Neural progenitor cell (in vitro differentiated cells): ENCODE measurements around the gene JAG2.

Experiments used
- EZH2 ChIP-seq: fragments of 200-600 bp; sonication (generic); IDR thresholded peaks from 2 replicates; pipeline ENCODE4 v1.6.1; 2017; ENCODE audit warnings: antibody characterized with exemption, mild to moderate bottlenecking, moderate library complexity
- EZH2phosphoT487 ChIP-seq: fragments of 200-600 bp; sonication (generic); IDR thresholded peaks from 2 replicates; pipeline ENCODE4 v1.6.1; 2017; ENCODE audit warnings: antibody characterized with exemption
- TF ChIP-seq, protein P1 (sequence below): fragments of 200-600 bp; sonication (generic); IDR thresholded peaks from 2 replicates; pipeline ENCODE4 v1.5.1; 2017; ENCODE audit warnings: antibody characterized with exemption, mild to moderate bottlenecking

GRCh38 chr14:105138021-105138541 lies 30.5 kb downstream of the JAG2 start:
- TF ChIP-seq, protein P1, sequence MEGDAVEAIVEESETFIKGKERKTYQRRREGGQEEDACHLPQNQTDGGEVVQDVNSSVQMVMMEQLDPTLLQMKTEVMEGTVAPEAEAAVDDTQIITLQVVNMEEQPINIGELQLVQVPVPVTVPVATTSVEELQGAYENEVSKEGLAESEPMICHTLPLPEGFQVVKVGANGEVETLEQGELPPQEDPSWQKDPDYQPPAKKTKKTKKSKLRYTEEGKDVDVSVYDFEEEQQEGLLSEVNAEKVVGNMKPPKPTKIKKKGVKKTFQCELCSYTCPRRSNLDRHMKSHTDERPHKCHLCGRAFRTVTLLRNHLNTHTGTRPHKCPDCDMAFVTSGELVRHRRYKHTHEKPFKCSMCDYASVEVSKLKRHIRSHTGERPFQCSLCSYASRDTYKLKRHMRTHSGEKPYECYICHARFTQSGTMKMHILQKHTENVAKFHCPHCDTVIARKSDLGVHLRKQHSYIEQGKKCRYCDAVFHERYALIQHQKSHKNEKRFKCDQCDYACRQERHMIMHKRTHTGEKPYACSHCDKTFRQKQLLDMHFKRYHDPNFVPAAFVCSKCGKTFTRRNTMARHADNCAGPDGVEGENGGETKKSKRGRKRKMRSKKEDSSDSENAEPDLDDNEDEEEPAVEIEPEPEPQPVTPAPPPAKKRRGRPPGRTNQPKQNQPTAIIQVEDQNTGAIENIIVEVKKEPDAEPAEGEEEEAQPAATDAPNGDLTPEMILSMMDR, result no peak
- TF ChIP-seq EZH2 (no peak), EZH2phosphoT487 (no peak)
